Panc1 (cell line): ENCODE results near the gene KCNC4. TPM values are rescaled to one million over a fixed set of nuclear protein-coding genes. Genes with fewer than 3 reads are reported as not detected.

Experiments
- ATAC-seq: fragments of 200-7000 bp; cut with Tn5 transposase; 2 replicates; pipeline ENCODE4 v1.9.1; 2020; ENCODE audit warnings: mild to moderate bottlenecking, moderate library complexity
- BruUV-seq: library from RNA; stranded (reverse); fragments of 400-500 nt; replicated peaks from 2 replicates; lab custom pipeline; 2021; lab: Mats Ljungman, UMichigan
- CTCF ChIA-PET: fragments of 300-600 bp; sonication (Branson Sonifier 250); formaldehyde crosslinking; loops from one replicate; lab custom pipeline; 2022; ENCODE audit warnings: antibody characterized with exemption; lab: Charles Lee
- POLR2A ChIA-PET: fragments of 300-600 bp; sonication (Branson Sonifier 250); formaldehyde crosslinking; loops from one replicate; lab custom pipeline; 2022; ENCODE audit warnings: antibody characterized with exemption; lab: Charles Lee
- DNase-seq: peaks from one replicate; pipeline ENCODE4 v3.0.0-alpha.2; 2010; ENCODE audit warnings: low read depth, low spot score
- H3K27ac ChIP-seq: 2 replicates; pipeline ENCODE4 v1.5.1; 2011; ENCODE audit warnings: mild to moderate bottlenecking, low read length, inconsistent platforms
- H3K27me3 ChIP-seq: fragments of 200-500 bp; sonication (Bioruptor generic); 2 replicates; pipeline ENCODE4 v1.6.0; 2014; ENCODE audit warnings: low read length, inconsistent platforms; ENCODE audit not compliant: control insufficient read depth, insufficient read depth
- H3K36me3 ChIP-seq: fragments of 200-500 bp; sonication (Bioruptor generic); 2 replicates; pipeline ENCODE4 v1.5.1; 2014; ENCODE audit warnings: inconsistent platforms, mild to moderate bottlenecking, low read length, moderate library complexity; ENCODE audit not compliant: control insufficient read depth, insufficient read depth
- H3K4me1 ChIP-seq: 2 replicates; pipeline ENCODE4 v1.5.1; 2011; ENCODE audit warnings: inconsistent platforms, mild to moderate bottlenecking, low read length, moderate library complexity; ENCODE audit not compliant: control insufficient read depth, insufficient read depth
- H3K4me3 ChIP-seq, 2 experiments: 2 replicates each; pipeline ENCODE4 v1.5.1; 2011 to 2012; ENCODE audit warnings: low read depth in 2 of 2, low read length in 2 of 2, mild to moderate bottlenecking in 2 of 2, inconsistent platforms in 1 of 2, moderate library complexity in 1 of 2
- H3K9me3 ChIP-seq: fragments of 200-500 bp; sonication (Bioruptor generic); 2 replicates; pipeline ENCODE4 v1.5.1; 2014; ENCODE audit warnings: low read depth, mild to moderate bottlenecking, inconsistent platforms, low read length, moderate library complexity; ENCODE audit not compliant: control insufficient read depth, insufficient read depth
- CTCF ChIP-seq: fragments of 450-650 bp; IDR thresholded peaks from 2 replicates; pipeline ENCODE4 v1.5.1; 2017; ENCODE audit warnings: mild to moderate bottlenecking
- POLR2AphosphoS5 ChIP-seq: IDR thresholded peaks from 2 replicates; pipeline ENCODE4 v1.6.1; 2012; ENCODE audit warnings: mild to moderate bottlenecking, low read depth, low read length, moderate library complexity
- REST ChIP-seq, 2 experiments: IDR thresholded peaks; 2 replicates each; pipeline ENCODE4 v1.6.1; 2011 to 2012; ENCODE audit warnings: low read depth in 2 of 2, control low read depth in 1 of 2, low read length in 1 of 2, mild to moderate bottlenecking in 1 of 2, moderate library complexity in 1 of 2; ENCODE audit not compliant: insufficient read depth in 1 of 2
- SIN3A ChIP-seq: IDR thresholded peaks from 2 replicates; pipeline ENCODE4 v1.6.1; 2012; ENCODE audit warnings: low read depth, mild to moderate bottlenecking, low read length, moderate library complexity, borderline replicate concordance; ENCODE audit not compliant: insufficient read depth
- TCF7L2 ChIP-seq: IDR thresholded peaks from 2 replicates; pipeline ENCODE4 v1.6.1; 2011; ENCODE audit warnings: mild to moderate bottlenecking, low read depth, low read length, inconsistent platforms
- in situ Hi-C: cut with HindIII; loops from 2 replicates; pipeline ENCODE4 v1.10.0; 2016; ENCODE audit warnings: low sequenced_read_pairs, low pct_unique_long_range_greater_than_20kb
- intact Hi-C: fragments of 100-400 bp; cut with micrococcal nuclease; formaldehyde crosslinking; loops from one replicate; pipeline ENCODE4 v1.10.0; 2022; ENCODE audit not compliant: unreplicated experiment
- total RNA-seq: library from RNA; stranded (reverse); gene quantifications from one replicate; pipeline ENCODE4 v1.2.1, GENCODE V29; 2021; ENCODE audit not compliant: unreplicated experiment

KCNC4 gene
- total RNA-seq, 1 experiment from 2014 or later = 15.4 TPM

- peaks cover 4% of the 10 kb centered on the region; the same call in 1 of the 2 replicates for H3K4me1 ChIP-seq
- H3K4me3 ChIP-seq = no peak overlapping the region
- ATAC-seq (no peak), DNase-seq (no peak)
- intact Hi-C loops = no loop called here
- H3K9me3 ChIP-seq = no peaks in the 10 kb centered on the region
- in situ Hi-C loops = no loop called here
- no TSS peak for BruUV-seq
- ChIA-PET POLR2A (interaction anchor here (0.8 kb wide), 1 partner anchor 45 kb away, joined by 3 read pairs; no protein-coding TSS in a partner anchor), CTCF (interaction anchor here (1.1 to 1.2 kb wide), 2 partner anchors 112 to 260 kb away, joined by 4 read pairs; no protein-coding TSS in a partner anchor)
- no peaks in the 10 kb centered on the region for H3K27me3 ChIP-seq
- no peak overlapping the region for H3K27ac ChIP-seq
- no peak for TF ChIP-seq CTCF
- H3K36me3 ChIP-seq = no peaks in the 10 kb centered on the region
Observed at GRCh38 chr1:110200666-110201065, 9.4 kb upstream of the KCNC4 start.

- ChIA-PET CTCF (interaction anchor here (1.1 to 1.2 kb wide), 2 partner anchors 112 to 259 kb away, joined by 4 read pairs; no protein-coding TSS in a partner anchor), POLR2A (interaction anchor here (0.8 kb wide), 1 partner anchor 44 kb away, joined by 3 read pairs; no protein-coding TSS in a partner anchor)
- Histone ChIP-seq H3K27ac (no peak overlapping the region), H3K36me3 (no peaks in the 10 kb centered on the region), H3K4me3 (no peak overlapping the region), H3K27me3 (no peaks in the 10 kb centered on the region), H3K9me3 (no peaks in the 10 kb centered on the region), H3K4me1 (peaks cover 4% of the 10 kb centered on the region; the same call in 1 of the 2 replicates)
- in situ Hi-C loops (no loop called here), intact Hi-C loops (no loop called here)
- no peak for ATAC-seq
- TF ChIP-seq CTCF (no peak), TCF7L2 (no peak), SIN3A (no peak), POLR2AphosphoS5 (no peak), REST (IDR thresholded peaks at IDR 0.05; ENCODE audit: insufficient read depth in 1 of 2, low read depth in 2 of 2, low read length in 1 of 2) (no peak)
- no TSS peak for BruUV-seq
- no peak for DNase-seq
Observed at GRCh38 chr1:110201157-110201825, 8.8 kb upstream of the KCNC4 start.
